GM23248 (cell line): Measurements from ENCODE around the gene RPL13A.

Experiments used
- EZH2 ChIP-seq: fragments of 200-600 bp; sonication (generic); IDR thresholded peaks from 2 replicates; pipeline ENCODE4 v1.6.1; 2018; ENCODE audit warnings: antibody characterized with exemption, mild to moderate bottlenecking; ENCODE audit not compliant: insufficient read depth, poor library complexity, severe bottlenecking
- EZH2phosphoT487 ChIP-seq: fragments of 200-600 bp; sonication (generic); IDR thresholded peaks from 2 replicates; pipeline ENCODE4 v1.6.1; 2018; ENCODE audit warnings: antibody characterized with exemption, moderate library complexity, mild to moderate bottlenecking, low read depth; ENCODE audit not compliant: insufficient read depth

DNA sequence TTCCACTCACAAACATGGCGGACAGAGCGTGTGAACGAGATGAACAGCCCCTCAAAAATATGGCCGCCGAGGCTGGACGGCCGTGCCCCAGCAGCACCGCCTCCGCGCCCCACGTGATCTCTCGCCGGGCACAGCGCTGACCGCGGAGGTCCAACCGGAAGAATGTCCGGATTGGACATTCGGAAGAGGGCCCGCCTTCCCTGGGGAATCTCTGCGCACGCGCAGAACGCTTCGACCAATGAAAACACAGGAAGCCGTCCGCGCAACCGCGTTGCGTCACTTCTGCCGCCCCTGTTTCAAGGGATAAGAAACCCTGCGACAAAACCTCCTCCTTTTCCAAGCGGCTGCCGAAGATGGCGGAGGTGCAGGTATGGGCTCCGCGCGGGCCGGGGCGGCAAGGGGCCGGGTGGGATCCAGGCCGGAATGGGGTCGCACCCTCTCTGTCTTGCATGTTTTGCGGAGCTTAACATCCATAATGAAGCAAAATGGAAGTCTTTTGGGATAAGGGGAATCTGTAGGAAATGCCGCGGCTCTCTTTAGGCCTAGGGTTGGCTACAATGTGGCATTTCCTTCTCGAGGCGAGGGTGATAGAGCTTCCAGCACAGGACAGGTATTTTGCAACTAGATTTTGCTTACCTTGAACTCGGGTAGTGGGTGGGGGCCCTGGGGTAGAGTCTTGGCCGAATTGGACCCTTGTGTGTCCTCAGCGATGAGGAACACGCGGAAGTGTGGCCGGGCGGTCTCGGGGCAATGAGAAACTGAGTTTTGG lies at the start of gene RPL13A:
- TF ChIP-seq EZH2 (no peak), EZH2phosphoT487 (no peak)
